GM19452 (cell line): Measurements from ENCODE around the gene EIF1.
A peak's percentile ranks its signal among the peaks of the same experiment; 100 is the strongest.
"Not testable (repeated sequence)": the region's sequence is repeated elsewhere in the genome, so short reads cannot be mapped to it uniquely, and the experiment has no call there.

ENCODE experiments used
- ATAC-seq: cut with Tn5 transposase; IDR thresholded peaks from one replicate; pipeline ENCODE4 v1.9.1; 2021; ENCODE audit not compliant: unreplicated experiment

Gene EIF1

DNA sequence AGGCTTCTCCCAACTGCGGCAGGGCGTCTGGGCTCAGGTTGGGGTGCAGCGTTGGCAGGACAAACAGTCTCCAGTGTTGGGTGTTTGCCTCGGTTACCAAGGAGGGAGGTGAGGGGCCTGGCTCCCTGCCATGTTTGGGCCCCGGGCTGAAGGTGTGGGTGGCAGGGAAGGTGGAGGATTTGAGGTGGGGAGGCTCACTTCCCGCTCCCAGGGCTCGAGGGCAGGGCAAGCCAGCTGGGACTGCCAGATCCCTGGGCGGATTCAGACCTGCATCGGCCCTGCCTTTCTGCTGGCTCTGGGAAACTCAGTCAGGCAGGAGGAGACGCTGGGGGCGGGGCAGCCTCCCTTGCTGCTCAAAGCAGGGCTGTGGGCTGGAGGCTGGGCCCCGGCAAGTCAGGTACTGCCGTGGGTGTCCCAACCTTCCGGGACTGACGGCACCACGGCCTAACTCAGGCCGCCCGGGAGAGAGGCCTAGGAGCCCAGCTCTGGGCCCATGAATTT lies 33.0 kb upstream of the EIF1 start:
- ATAC-seq: no peak

GRCh38 chr17:41656249-41657023 lies 32.2 kb upstream of the EIF1 start:
- ATAC-seq: no peak

DNA sequence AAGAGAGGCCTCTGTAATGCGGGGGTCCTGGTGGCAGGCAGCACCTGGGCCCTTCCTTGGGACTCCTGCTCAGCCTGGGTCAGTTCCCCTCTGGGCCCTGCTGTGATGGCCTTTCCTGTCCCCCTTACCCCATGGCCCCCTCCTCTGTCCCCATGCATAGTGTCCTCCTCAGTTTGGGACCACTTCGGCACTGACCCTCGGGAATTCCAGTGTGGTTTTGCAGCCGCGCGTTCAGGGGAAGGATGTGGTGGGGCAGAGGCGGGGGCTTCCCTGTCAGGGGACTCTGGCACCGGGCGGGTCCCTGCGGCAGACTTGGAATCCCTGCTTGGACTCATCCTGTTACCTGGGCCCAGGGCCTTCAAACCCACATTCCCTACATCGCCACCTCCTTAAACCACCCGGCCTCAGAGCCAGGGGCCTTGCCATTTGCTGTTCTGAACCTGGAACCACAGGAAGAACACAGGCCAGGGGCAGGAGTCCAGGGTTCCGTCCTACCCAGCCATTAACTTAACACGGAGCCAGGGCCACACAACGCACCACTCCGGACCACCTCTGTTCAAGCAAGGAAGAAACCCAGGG lies 31.4 kb upstream of the EIF1 start:
- no peak for ATAC-seq

DNA sequence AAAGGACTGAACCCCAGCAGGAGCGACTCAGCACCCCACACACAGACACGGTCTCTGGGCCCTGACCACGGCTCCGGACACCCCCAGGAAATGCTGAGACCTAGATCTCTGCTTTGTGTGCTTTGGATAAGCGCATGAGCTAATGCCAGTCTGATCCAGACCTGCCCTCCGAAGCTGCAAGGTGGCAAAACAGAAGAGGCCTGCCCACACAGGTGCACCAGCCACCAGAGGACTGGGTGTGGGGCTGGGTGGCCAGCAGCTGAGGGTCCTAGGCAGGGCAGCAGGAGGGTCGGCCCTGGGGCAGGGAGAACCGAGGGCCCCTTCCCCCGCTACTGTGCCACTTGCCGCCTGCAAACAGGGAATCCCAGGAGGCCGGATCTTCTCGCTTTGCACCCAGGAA lies 30.7 kb upstream of the EIF1 start:
- ATAC-seq: no peak

DNA sequence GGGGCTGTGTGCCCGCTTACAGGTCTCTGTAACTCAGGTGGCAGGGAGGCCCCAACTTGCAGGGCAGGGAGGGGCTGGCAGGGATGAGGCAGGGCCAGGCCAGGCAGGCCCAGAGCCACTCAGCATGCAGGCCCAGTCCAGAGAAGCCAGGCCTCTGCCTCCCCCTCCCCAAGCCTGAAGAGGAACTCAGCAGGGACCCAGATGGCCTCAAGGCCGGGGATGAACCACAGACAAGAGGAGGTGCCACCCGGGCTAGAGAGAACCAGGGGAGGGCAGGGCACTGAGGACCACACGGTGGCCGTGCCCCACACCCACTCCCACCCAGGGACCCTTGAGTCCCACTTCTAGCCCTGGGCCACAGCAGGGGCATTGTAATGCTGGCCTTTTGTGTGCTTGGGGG lies 29.8 kb upstream of the EIF1 start:
- no peak for ATAC-seq

DNA sequence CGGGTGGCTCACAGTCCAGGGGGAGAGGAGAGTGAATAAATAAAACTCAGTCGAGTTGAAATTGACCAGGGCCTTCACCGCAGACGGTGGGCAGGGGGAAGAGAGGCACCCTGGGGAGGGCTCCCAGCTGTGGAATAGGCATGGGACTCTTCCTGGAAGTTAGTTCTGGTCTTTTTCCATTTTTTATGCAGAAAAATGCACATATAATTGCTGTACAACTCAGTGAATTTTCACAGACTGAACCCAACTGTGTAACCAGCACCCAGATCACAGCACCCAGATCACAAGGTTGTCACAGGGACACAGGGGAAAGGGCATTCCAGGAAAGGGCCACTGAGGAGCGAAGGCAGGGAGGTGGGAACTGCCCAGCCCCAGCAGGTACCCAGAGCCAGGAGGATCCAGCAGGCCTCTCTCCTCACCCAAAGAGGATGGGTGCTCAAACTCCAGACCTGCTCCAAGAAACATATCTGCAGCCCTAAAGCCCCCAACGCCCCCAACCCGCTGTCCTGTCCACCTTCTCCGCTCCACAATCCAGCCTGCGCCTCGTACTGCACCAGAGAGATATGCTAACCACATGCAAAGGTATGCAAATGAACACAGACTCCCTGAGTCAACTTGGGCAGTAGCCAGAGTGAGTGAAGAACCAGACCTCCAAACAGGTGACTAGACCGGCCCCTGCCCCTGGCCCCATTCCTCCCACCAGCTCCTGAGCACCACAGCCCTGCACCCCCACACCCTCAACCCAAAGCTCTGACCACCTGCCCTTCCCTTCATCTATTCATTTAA lies 29.1 kb upstream of the EIF1 start:
- no peak for ATAC-seq

GRCh38 chr17:41660221-41660711 lies 28.4 kb upstream of the EIF1 start:
- ATAC-seq: no peak

DNA sequence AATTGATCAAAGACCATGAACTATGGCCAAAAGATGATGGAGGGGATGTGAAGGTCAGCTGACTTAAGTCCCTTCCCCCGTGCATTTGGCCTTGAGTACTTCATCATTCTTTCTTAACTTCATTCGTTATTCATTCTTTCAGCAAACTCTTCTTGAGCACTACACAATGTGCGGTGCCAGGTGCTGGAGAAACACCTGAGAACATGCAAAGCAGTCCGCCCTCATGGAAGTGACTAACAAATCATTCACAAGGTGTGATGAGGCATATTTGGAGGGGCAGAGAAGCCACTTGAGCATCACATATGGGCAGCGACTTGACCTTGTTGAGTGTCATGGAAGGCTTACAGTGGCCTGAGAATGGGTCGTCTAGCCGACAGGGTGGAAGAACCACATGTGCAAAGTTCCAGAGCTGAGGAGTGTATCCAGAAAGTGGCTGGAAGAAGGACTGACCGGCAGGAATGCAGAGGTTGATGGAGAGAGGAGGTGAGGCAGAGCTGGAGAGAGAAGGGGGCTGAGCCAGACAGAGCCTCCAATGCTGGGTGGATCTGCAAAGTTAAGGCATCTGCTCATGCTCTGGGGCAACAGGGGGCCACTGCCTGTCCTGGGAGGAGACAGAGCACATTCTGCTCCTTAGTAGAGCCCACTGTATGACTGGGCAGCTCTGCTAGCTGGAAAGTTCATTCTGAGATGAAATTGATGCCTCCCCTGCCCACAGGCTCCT lies 25.1 kb upstream of the EIF1 start:
- ATAC-seq: no peak

DNA sequence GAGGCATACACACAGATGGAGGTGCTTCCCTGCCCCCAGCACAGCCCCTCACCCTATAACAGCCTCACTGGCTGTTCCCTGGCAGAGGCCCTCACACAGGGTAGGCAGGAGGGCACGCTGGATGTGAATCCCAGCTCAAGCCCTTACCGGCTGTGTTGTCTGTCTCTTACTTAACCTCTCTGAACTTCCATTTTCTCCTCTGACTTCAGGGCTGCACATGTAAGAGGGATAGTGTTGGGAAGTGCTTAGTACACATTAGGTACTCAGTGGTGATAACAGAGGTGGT lies 24.6 kb upstream of the EIF1 start:
- no peak for ATAC-seq

DNA sequence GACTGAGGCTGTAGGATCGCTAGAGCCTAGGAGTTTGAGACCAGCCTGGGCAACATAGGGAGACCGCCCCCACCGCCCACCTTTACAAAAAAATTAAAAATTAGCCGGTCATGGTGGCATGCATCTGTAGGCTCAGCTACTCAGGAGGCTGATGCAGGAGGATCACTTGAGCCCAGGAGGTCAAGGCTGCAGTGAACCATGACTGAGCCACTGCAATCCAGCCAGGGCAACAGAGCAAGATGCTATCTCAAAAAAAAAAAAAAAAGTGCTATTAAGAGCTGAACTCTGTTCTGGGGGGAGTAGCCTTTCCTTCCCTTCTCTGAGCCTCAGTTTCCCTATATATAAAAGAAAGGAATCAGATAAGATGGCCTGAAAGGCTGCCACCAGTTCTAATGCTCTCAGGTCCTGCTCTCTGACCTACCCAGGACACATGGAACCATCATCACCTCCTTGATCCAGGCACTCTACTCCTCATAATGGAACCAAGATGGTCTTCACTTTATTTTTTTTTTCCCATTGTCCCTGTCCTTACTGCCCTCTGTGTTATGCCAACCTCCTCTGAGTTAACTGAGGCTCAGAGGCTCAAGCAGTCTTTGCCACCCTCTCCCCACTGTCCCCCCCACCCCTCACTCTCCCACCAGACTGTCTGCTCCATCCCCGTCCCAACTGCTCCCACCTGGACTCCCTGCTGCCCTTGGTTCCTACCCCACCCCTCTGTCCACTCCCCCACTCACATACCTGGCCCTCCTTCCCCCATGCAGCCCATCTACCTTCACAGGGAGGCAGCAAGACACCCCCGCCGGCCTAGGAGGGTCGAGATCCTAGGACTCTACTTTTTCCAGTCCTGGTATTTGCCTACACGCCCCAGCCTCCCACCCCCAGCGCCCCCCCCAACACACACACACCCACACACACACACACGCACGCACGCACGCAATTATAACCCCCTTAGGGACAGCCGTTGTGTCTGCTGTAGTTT lies 23.8 kb upstream of the EIF1 start:
- ATAC-seq: no peak

DNA sequence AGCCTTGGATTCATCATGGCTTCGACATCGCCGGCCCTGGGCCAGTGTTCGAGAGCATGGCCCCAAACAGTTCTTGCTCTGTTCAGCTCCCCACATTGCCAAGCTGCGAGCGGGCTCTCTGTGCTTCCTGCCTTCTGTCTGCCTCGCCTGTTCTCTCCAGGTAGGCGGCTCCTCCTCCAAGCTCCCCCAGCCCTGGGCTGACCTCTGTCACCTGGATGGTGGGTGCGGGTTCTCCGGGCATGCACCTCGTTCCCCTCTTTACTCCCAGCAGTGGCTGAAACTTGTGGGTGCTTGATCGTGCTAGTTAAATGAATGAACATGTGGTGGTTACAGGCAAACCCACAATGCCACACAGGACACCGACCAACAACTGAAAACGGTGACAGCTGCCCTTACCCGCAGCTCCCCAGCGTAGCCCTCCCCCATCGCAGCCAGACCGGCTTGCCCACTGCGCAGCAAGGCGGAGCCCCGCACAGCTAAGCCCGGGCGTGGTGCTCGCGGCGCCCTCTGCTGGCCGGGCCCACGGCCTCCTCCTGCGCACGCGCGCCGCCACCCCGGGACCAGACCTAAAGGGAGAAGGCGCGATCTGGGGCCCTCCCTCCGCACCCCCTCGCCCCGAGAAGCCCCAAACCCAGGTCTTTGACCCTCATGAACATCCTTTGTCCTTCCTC lies 23.0 kb upstream of the EIF1 start:
- ATAC-seq: peak; percentile 61

GRCh38 chr17:41666237-41666641 lies 22.4 kb upstream of the EIF1 start:
- peak; percentile 38 for ATAC-seq

DNA sequence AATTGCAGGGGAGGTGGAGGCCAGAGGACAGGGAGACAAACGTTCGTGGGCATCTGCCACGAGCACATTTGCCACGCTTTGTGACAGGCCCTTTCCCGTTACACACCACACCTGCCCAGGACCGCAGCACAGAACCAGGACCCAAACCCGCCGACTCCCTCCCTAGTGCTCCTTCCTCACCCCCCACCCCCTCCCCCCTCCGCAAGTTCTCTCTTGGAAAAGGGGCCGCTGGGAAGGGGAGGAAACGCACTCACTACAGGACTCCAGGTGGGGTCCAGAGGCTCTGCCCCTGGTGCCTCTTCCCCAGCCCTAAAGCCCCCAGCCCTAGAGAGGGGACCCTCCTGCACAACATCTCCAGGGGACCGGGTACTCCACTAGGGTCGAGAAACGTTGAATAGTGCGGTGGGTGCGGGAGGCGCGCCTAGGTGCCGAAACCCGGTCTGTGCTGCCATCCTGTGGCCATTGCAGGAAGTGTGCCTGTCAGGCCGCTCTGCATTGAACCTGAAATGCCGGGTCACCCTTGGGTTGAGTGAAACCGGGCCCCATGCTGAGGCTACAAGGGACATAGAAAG lies 21.9 kb upstream of the EIF1 start:
- peak; percentile 41 for ATAC-seq

- no peak for ATAC-seq
Observed at GRCh38 chr17:41667280-41668041, 21.2 kb upstream of the EIF1 start.

DNA sequence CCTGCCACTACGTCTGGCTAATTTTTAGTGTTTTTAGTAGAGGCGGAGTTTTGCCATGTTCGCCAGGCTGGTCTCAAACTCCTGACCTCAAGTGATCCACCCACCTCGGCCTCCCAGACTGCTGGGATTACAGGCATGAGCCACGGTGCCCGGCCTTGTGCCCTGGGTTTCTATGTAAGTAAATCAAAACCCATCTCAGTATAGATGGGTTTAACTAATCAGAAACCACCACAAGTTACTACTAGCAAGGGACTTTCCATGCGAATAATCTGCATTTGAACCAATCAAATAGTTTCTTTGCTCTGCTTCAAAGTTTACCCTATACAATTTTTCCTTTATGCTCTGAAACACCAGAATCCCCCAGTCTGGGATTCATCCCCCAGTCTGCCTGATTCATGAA lies 16.5 kb upstream of the EIF1 start:
- no peak for ATAC-seq

DNA sequence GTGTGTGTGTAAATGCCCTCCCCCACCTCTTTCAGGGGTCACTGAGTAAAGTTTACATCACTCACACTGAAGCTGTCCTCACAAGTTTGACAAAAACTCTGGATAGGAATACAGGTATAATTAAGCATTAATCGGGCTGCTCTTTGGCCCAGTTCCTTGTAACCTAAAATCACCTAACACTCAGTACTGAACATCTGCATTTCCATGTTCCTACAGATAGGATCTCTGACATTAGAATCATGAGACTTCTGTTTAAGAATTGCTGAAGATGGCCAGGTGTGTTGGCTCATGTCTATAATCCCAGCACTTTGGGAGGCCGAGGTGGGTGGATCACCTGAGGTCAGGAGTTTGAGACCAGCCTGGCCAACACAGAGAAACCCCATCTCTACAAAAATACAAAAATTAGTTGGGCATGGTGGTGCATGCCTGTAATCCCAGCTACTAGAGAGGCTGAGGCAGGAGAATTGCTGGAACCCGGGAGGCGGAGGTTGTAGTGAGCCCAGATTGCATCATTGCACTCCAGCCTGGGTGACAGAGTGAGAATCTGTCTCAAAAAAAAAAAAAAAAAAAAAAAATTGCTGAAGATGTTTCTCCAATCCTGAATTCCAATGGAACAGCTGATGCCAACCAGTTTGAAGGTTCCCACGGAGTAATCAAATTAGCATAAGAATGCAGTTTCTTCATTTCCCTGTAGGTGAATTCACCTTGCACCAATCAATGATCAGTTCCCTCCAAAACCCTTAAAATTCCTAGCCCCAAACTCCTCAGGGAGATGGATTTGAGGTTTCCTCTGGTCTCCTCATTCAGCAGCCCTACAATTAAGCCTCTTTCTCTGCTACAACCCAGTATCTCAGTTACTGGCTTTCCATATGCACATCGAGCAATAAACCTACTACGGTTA lies 13.3 kb upstream of the EIF1 start:
- ATAC-seq: not testable (repeated sequence)

GRCh38 chr17:41676058-41676419 lies 12.6 kb upstream of the EIF1 start:
- ATAC-seq: no peak
